T follicular helper cell (primary cell): ENCODE data around the gene S100A7A.
"Not testable (repeated sequence)": the region's sequence is repeated elsewhere in the genome, so short reads cannot be mapped to it uniquely, and the experiment has no call there.

Source experiments
- DNase-seq: peaks from one replicate; pipeline ENCODE4 v3.0.0-alpha.2; 2020; ENCODE audit warnings: low read depth

S100A7A gene

GRCh38 chr1:153459655-153460054, 43.3 kb downstream of the S100A7A start:
- no peak for DNase-seq

GRCh38 chr1:153460551-153460950, 44.2 kb downstream of the S100A7A start, which contains the start of gene S100A7:
TSS of gene S100A7 (minus strand) at chr1:153460651. CDS start at chr1:153459013, 1,638 bp downstream.
- DNase-seq: no peak

GRCh38 chr1:153462741-153463140, 46.4 kb downstream of the S100A7A start:
- not testable (repeated sequence) for DNase-seq

- peak; percentile 37 for DNase-seq
Measured at GRCh38 chr1:153465811-153466636, 49.7 kb downstream of the S100A7A start.

GRCh38 chr1:153466908-153467307, 50.6 kb downstream of the S100A7A start:
- DNase-seq: no peak

- DNase-seq: no peak
Measured at GRCh38 chr1:153470707-153471106, 54.4 kb downstream of the S100A7A start.
